ENCODE measurements around the gene FAM200A. TPM values are rescaled to one million over a fixed set of nuclear protein-coding genes. Genes with fewer than 3 reads are reported as not detected.
"Not testable (repeated sequence)": the region's sequence is repeated elsewhere in the genome, so short reads cannot be mapped to it uniquely, and the experiment has no call there.

Gene FAM200A
- 1 to 10 TPM; 2.7 to 4.3 TPM for total RNA-seq

DNA sequence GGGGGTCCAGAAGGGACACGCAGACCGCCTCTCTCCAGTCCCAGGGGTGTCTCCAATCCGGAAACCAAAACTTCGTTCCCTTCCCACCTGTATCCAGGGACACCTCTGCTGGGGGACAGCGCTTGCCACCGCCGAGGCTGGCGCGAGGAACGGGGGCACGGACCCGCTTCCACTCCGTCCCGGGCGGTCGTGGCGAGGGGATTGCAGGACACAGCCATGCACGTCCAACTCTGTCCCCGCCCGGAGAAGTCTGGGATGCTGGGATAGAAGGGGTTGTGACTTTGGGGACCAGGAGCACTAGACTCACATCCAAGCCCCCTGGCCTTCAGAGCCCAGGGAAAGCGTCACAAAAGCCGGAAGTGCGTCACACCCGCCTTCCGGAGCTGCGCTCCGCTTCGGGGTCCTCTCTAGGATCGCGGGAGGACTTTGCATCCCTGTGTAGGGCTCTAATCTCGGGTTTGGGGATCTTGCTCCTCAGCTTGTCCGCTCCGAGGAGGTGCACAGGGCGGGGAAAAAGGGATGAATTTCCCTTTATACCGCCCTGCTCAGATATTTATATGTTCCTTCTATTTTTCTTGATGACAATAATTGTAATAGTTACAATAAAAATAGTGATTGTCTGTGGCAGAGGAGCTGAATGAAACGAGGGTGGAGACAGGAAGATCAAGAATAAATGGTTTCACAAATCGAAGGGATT lies at the start of gene FAM200A:
Gene FAM200A, minus strand, starts transcription at position 348 of the 697 bp plus-strand sequence. CDS start 3,707 bp downstream, outside the sequence.
- H3K27ac Mint-ChIP-seq = peak within 1 kb of the TSS; percentile 92
- peak; percentile 98 to 99 for ATAC-seq
- H3K4me1 Mint-ChIP-seq (ENCODE audit: low read depth in 2 of 2) = peaks cover 19 to 26% of the 10 kb centered on the region in 2 donors
- peaks cover 19% of the 10 kb centered on the region for H3K36me3 Mint-ChIP-seq
- peak; percentile 91 for DNase-seq (ENCODE audit: low spot score)
- H3K9me3 Mint-ChIP-seq = no peaks in the 10 kb centered on the region
- H3K27me3 Mint-ChIP-seq = no peaks in the 10 kb centered on the region
- H3K4me3 Mint-ChIP-seq = peak within 1 kb of the TSS; percentile 95

DNA sequence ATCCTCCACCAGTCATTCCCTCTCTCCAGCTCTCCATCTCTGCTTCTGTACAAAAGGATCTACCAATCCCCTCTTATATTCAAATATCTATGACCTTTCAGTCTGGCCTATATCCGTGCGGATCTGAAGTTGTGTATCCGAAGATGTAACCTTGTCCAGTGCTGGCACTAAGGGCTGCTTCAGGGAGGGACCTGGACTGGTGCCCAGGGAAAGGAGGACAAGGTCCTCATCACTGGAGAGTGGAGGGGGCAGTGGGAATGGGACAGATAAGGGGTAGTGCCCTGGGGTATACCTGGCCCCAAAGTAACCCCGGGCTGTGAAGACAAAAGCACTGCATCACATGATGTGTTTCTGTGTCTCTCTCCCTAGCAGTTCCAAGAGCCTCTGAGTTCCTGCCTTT lies 47.9 kb upstream of the FAM200A start:
- H3K27ac Mint-ChIP-seq = no peak overlapping the region
- H3K4me1 Mint-ChIP-seq (ENCODE audit: low read depth in 2 of 2) = no peaks in the 10 kb centered on the region
- no peak overlapping the region for H3K4me3 Mint-ChIP-seq
- DNase-seq (ENCODE audit: low spot score) = no peak
- no peaks in the 10 kb centered on the region for H3K9me3 Mint-ChIP-seq
- no peak for ATAC-seq
- no peaks in the 10 kb centered on the region for H3K36me3 Mint-ChIP-seq
- H3K27me3 Mint-ChIP-seq = no peaks in the 10 kb centered on the region

DNA sequence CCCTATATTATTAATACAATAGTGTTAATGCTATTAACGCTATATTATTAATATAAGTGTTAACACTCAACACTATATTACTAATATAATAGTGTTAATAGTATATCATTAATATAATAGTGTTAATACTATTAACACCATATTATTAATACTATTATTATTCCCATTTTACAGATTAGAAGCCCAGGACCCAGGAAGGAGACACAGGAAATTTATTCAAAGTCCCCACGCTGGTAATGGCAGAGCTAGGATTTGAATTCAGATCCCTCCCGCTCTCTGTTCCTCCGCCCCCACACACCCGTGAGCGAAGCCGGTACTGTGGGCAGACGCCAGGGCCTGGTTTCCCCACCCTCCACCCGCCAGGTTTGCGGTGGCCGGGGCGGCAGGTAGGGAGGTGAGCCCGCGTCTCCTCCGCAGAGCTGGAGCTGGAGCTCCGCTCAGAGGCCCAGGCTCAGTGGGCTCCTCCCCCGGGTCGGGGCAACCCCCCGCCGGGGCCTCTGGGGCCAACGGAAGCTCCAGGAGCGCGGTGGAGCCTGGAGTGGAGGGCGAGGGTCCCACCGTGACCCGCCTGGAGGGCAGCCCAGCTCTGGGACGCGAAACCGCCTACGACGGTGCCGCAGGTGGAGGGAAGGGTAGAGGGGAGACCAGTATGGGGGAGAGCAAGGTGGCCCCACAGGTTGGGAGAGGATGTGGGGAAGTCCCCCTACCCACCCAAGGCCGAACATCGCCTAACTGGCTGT lies 46.0 kb upstream of the FAM200A start, which contains the start of gene TMEM225B:
Gene TMEM225B, plus strand, starts transcription at position 506 of the 740 bp plus-strand sequence. CDS start 6,122 bp downstream, outside the sequence.
- Mint-ChIP-seq H3K36me3 (no peaks in the 10 kb centered on the region), H3K27ac (no peak within 1 kb of the TSS), H3K9me3 (no peaks in the 10 kb centered on the region), H3K4me3 (no peak within 1 kb of the TSS), H3K4me1 (ENCODE audit: low read depth in 2 of 2) (no peaks in the 10 kb centered on the region), H3K27me3 (no peaks in the 10 kb centered on the region)
- DNase-seq (ENCODE audit: low spot score) (no peak), ATAC-seq (peak in 1 of 2 donors; percentile 38)

DNA sequence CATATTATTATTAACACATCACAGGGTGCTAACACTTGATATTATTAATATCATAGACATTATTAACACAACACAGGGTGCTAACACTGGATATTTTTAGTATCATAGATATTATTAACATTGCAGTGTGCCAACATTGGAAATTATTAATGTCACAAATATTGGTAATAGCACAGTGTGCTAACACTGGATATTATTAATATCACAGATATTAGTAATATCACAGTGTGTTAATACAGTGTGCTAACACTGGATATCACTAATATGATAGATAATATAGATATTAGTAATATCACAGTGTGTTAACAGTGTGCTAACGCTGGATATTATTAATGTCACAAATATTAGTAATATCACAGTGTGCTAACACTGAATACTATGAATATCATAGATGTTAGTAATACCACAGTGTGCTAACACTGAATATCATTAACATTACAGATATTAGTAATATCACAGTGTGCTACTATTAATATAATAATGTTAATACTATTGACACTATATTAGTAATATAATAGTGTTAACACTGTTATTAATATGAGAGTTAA lies 44.6 kb upstream of the FAM200A start:
- Mint-ChIP-seq H3K27me3 (no peaks in the 10 kb centered on the region), H3K4me3 (no peak overlapping the region)
- no peak for ATAC-seq

DNA sequence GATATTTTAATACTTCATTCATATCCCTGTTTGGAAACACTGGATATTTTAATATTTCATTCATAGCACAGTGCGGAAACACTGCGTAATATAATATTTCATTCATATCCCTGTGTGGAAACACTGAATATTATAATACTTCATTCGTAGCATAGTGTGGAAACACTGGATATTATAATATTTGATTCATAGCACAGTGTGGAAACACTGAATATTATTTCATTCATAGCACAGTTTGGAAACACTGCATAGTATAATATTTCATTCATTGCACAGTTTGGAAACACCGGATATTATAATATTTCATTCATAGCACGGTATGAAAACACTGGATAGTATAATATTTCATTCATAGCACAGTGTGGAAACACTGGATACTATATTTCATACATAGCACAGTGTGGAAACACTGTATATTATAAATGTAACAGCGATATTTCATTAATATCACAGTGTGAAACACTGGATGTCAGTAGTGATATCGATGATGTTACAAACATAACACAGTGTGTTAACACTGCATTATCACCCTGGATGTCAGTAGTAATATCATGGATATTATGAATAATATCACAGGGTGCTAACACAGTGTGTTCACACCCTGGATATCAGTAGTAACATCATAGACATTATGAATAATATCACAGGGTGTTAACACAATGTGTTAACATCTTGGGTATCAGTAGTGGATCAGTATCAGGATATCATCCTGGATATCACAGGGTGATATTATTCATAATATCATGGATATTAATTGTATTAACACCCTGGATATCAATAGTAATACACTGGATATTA lies 43.2 kb upstream of the FAM200A start:
- ATAC-seq (peak; percentile 64 to 84), DNase-seq (ENCODE audit: low spot score) (no peak)
- no peak overlapping the region for H3K27ac Mint-ChIP-seq
- H3K4me3 Mint-ChIP-seq = no peak overlapping the region
- no peaks in the 10 kb centered on the region for H3K36me3 Mint-ChIP-seq
- H3K27me3 Mint-ChIP-seq = no peaks in the 10 kb centered on the region
- H3K4me1 Mint-ChIP-seq (ENCODE audit: low read depth in 2 of 2) = no peaks in the 10 kb centered on the region
- H3K9me3 Mint-ChIP-seq = no peaks in the 10 kb centered on the region

More for the DNA sequence above, 44.6 kb upstream of the FAM200A start:
- Mint-ChIP-seq H3K27ac (no peak overlapping the region), H3K9me3 (no peaks in the 10 kb centered on the region), H3K36me3 (no peaks in the 10 kb centered on the region), H3K4me1 (ENCODE audit: low read depth in 2 of 2) (no peaks in the 10 kb centered on the region)
- DNase-seq (ENCODE audit: low spot score) = no peak

DNA sequence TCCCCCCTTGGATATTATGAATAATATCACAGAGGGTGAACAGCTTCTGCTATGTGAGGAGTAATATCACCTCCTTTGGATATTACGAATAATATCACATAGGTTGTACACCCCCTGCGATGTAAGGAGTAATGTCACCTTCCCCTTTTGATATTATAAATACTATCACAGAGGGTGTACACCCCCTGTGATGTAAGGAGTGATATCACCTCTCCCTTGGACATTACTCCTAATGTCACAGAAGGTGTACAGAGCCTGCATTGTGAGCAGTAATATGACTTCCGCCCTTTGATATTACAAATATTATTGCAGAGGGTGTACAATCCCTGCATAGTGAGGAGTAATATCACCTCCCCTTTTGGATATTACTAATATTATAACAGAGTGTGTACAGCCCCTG lies 37.0 kb upstream of the FAM200A start:
- Mint-ChIP-seq H3K27me3 (peaks cover 0 to 8% of the 10 kb centered on the region in 2 donors), H3K9me3 (no peaks in the 10 kb centered on the region), H3K4me3 (no peak overlapping the region), H3K36me3 (no peaks in the 10 kb centered on the region), H3K27ac (no peak overlapping the region), H3K4me1 (ENCODE audit: low read depth in 2 of 2) (no peaks in the 10 kb centered on the region)
- DNase-seq (ENCODE audit: low spot score) (no peak), ATAC-seq (peak; percentile 7 to 13)

DNA sequence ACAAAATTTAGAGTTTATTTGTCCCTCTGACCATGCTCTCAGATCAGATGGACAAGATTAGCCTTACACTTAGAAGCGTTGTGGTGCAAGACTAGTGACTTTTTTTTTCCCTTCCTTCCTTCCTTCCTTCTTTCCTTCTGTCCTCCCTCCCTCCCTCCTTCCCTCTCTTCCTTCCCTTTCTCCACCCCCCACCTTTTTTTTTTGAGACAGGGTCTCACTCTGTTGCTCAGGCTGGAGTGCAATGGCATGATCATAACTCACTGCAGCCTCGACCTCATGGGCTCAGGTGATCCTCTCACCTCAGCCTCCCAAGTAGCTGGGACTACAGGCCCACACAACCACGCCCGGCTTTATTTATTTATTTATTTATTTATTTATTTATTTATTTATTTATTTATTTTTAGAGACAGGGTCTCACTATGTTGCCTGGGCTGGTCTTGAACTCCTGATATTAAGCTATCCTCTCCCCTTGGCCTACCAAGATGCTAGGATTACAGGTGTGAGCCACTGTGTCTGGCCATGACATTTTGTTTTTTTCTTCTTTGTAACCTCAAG lies 28.9 kb upstream of the FAM200A start:
- peak overlapping the region; percentile 83 for H3K4me3 Mint-ChIP-seq
- not testable (repeated sequence) for ATAC-seq; H3K36me3 Mint-ChIP-seq; DNase-seq (ENCODE audit: low spot score); H3K9me3 Mint-ChIP-seq; H3K27me3 Mint-ChIP-seq
- peaks cover 8 to 20% of the 10 kb centered on the region in 2 donors for H3K4me1 Mint-ChIP-seq (ENCODE audit: low read depth in 2 of 2)
- H3K27ac Mint-ChIP-seq = peak overlapping the region in 1 of 2 donors; percentile 61

DNA sequence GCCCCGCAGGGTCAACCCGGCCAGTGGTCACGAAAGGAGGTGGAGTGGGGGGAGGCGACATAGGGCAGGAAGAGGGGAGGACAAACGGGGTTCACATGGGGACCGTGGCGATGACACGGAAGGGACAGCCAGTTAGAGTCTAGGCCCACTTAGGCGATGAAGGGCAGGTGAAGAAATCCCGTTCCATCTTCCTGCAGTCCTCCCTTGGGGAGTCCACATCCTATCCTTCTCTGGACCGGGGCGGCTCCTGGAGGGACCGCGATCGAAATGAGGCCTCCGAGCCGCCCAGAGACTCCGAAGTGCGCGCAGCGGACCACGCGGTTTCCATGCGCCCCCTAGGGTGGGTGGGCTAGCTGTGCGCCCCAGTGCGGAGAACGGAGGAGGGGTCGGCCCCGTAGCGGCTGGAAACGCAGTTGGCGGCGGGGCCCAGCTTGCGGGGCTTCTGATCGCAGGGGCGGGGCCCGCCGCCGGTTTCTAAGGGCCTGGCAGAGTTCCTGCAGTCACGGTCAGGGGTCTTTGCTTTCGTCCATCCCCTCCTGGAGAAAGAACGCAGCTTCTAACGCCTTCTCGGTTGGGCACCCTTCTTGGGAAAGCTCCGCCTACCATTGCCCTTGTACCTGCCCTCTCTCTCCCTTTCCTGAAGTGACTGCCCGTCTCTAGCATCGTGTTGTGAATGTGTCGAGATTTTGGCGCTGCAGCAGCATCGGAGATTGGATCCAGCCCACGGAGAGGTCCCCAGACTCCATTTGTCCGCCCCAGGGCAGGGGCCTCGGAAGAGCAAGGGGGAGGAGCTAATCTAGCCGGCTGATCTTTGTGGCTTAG lies 28.3 kb upstream of the FAM200A start:
- ATAC-seq = peak; percentile 68 to 71
- Mint-ChIP-seq H3K27ac (peak overlapping the region in 1 of 2 donors; percentile 61), H3K9me3 (no peaks in the 10 kb centered on the region), H3K36me3 (no peaks in the 10 kb centered on the region), H3K27me3 (no peaks in the 10 kb centered on the region), H3K4me1 (ENCODE audit: low read depth in 2 of 2) (peaks cover 8 to 20% of the 10 kb centered on the region in 2 donors), H3K4me3 (peak overlapping the region; percentile 83)
- no peak for DNase-seq (ENCODE audit: low spot score)

DNA sequence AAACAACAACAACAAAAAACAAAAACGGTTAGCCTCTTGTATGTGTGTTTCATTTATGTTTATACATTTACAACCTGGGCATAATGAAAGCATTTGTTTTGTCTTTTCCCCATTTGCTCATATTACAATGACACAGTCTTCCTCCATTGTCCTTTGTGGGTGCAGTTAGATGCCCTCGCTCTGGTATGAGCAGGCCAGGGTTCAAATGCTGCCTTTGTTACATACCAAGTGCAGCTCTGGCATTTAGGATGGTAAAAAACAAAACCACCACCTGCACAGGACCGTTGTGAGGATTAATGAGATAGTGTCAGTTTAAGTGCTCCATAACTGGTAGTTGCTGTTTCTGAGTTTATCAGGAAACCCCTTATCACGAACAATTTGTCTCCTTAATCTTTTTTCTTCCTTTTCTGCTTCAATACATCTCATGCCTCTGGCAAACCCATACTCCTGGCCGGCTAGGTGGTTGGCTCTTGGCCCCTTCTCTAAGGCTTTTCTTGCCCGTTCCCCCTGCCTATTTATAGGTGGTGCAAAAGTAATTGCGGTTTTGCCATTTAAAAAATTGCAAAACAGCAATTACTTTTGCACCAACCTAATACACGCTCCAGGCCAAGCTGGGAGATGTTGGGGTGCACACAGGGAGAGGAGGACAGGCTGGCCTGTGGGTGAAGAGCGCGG lies 27.5 kb upstream of the FAM200A start:
- Mint-ChIP-seq H3K4me3 (peak overlapping the region; percentile 83), H3K27ac (peak overlapping the region in 1 of 2 donors; percentile 27), H3K27me3 (no peaks in the 10 kb centered on the region), H3K36me3 (no peaks in the 10 kb centered on the region), H3K4me1 (ENCODE audit: low read depth in 2 of 2) (peaks cover 8 to 20% of the 10 kb centered on the region in 2 donors), H3K9me3 (no peaks in the 10 kb centered on the region)
- no peak for DNase-seq (ENCODE audit: low spot score)
- ATAC-seq = no peak

DNA sequence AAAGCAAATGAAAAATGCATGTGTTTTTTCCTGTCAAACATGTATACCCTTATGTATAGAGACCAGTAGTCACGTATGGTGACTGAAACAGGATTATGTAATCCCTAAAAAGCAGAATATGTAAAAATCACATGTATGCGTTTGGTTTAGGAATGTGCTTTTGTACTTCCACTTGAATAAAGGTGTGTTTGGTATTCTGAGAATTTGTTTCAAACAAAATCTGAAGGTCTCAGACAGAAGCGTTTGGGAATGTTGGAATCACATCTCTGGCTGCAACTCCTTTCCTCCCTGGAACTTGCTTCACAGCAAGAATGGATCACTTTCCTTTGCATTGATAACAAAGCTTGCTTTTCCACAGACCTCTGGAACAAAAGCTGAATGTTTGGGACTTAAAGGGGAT lies 24.3 kb upstream of the FAM200A start:
- no peak overlapping the region for H3K4me3 Mint-ChIP-seq
- H3K27me3 Mint-ChIP-seq = no peaks in the 10 kb centered on the region
- no peak overlapping the region for H3K27ac Mint-ChIP-seq

DNA sequence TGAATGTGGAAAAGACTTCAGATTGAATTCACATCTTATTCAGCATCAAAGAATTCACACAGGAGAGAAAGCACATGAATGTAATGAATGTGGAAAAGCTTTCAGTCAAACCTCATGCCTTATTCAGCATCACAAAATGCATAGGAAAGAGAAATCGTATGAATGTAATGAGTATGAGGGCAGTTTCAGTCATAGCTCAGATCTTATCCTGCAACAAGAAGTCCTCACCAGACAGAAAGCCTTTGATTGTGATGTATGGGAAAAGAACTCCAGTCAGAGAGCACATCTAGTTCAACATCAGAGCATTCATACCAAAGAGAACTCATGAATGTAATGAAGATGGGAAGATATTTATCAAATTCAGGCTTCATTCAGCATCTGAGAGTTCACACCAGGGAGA lies 21.3 kb upstream of the FAM200A start:
- peaks cover 18% of the 10 kb centered on the region for H3K36me3 Mint-ChIP-seq
- ATAC-seq (no peak), DNase-seq (ENCODE audit: low spot score) (no peak)
- no peaks in the 10 kb centered on the region for H3K27me3 Mint-ChIP-seq
- peak overlapping the region in 1 of 2 donors; percentile 7 for H3K27ac Mint-ChIP-seq
- peaks cover 0 to 5% of the 10 kb centered on the region in 2 donors for H3K4me1 Mint-ChIP-seq (ENCODE audit: low read depth in 2 of 2)
- no peak overlapping the region for H3K4me3 Mint-ChIP-seq
- H3K9me3 Mint-ChIP-seq = no peaks in the 10 kb centered on the region

More for the DNA sequence above, 24.3 kb upstream of the FAM200A start:
- no peak for ATAC-seq
- no peak for DNase-seq (ENCODE audit: low spot score)
- no peaks in the 10 kb centered on the region for H3K9me3 Mint-ChIP-seq
- H3K4me1 Mint-ChIP-seq (ENCODE audit: low read depth in 2 of 2) = peaks cover 7 to 19% of the 10 kb centered on the region in 2 donors
- H3K36me3 Mint-ChIP-seq = peaks cover 17% of the 10 kb centered on the region

DNA sequence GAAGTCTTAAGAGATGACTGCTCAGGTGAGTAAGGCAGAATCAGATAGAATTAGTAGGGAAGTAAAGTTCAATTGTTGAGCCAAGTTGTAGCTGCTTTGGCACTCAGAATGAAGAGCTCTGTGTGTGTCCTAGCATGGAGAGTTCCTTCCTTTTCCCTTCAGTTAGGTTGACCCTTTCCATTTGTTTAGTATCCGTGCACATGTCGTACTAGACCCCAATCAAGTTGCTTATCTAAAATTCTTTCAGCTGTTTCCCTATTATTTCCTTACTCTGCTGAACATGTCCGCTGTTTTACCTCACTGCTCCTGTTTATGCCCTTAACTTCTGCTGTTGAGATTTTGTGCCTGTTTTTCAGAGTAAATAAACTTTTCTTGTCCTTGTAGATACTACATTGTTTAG lies 19.9 kb upstream of the FAM200A start:
- ATAC-seq = no peak
- H3K4me1 Mint-ChIP-seq (ENCODE audit: low read depth in 2 of 2) = peaks cover 0 to 3% of the 10 kb centered on the region in 2 donors
- no peak overlapping the region for H3K4me3 Mint-ChIP-seq
- no peaks in the 10 kb centered on the region for H3K27me3 Mint-ChIP-seq
- peak overlapping the region in 1 of 2 donors; percentile 38 for H3K27ac Mint-ChIP-seq
- DNase-seq (ENCODE audit: low spot score) = no peak
- peaks cover 18% of the 10 kb centered on the region for H3K36me3 Mint-ChIP-seq
- no peaks in the 10 kb centered on the region for H3K9me3 Mint-ChIP-seq
